COLO829 (cell line): Measurements from ENCODE around the gene ABCB7.
"Not testable (repeated sequence)": the region's sequence is repeated elsewhere in the genome, so short reads cannot be mapped to it uniquely, and the experiment has no call there.

ENCODE experiments used
- DNase-seq: peaks from one replicate; pipeline ENCODE4 v3.0.0; 2012; ENCODE audit warnings: low spot score

Gene ABCB7

DNA sequence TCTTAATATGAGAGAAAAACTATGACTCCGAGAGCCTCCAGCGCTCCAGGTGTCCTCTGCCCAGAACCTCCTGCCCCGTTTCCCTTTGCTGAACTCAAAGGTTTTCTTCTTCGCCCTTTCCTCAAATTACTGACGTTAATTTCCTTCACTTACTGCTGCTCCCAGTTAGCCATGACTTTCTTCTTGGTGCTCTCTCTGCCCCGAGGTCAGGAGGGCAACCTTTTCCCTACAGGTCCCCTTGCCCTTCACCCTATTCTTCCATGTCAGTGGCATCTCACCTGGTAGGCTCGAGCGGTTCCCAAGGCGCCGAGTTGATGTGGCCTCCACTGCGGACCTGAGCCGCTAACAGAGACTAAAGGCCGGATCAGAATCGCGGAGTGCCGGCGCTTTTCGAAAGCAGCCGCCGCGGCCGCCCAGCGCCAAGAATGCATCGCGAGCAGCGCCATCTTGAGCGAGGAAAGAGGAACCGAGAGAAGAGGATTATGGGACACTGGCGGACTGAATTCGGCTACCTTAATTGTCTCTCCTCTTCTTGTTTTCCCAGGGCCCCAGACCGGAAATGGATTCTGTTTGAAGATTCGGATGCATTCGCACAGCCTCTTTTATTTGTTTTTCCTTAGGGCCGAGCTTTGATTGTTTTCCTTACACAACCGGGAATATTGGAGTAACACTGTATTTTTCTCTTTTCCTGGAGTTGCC, at the start of gene ABCB7:
Gene ABCB7, minus strand, starts transcription at position 457 of the 699 bp plus-strand sequence. Its CDS starts 11 bp downstream, at position 446.
- DNase-seq: peak; percentile 70

DNA sequence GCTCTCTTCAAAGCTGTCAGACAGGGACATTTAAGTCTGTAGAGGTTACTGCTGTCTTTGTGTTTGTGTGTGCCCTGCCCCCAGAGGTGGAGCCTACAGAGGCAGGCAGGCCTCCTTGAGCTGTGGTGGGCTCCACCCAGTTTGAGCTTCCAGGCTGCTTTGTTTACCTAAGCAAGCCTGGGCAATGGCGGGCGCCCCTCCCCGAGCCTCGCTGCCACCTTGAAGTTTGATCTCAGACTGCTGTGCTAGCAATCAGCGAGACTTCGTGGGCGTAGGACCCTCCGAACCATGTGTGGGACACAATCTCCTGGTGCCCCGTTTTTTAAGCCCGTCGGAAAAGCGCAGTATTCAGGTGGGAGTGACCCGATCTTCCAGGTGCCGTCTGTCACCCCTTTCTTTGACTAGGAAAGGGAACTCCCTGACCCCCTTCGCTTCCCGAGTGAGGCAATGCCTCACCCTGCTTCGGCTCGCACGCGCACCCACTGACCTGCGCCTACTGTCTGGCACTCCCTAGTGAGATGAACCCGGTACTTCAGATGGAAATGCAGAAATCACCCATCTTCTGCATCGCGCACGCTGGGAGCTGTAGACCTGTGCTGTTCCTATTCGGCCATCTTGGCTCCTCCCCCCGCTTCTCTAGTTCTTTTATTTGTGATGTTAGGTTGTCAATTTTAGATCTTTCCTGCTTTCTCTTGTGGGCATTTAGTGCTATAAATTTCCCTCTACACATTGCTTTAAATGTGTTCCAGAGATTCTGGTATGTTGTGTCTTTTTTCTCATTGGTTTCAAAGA, 32.5 kb upstream of the ABCB7 start:
- DNase-seq: not testable (repeated sequence)

DNA sequence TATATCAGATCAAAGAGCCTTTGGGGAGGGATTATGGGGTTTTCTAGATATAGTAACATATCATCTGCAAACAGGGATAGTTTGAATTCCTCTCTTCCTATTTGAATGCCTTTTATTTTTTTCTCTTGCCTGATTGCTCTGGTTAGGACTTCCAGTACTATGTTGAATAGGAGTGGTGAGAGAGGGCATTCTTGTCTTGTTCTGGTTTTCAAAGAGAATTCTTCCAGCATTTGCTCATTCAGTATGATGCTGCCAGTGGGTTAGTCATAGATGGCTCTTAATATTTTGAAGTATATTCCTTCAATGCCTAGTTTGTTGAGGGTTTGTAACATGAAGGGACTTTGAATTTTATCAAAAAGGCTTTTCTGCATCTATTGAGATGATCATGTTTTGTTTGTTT, 25.6 kb upstream of the ABCB7 start:
- no peak for DNase-seq

DNA sequence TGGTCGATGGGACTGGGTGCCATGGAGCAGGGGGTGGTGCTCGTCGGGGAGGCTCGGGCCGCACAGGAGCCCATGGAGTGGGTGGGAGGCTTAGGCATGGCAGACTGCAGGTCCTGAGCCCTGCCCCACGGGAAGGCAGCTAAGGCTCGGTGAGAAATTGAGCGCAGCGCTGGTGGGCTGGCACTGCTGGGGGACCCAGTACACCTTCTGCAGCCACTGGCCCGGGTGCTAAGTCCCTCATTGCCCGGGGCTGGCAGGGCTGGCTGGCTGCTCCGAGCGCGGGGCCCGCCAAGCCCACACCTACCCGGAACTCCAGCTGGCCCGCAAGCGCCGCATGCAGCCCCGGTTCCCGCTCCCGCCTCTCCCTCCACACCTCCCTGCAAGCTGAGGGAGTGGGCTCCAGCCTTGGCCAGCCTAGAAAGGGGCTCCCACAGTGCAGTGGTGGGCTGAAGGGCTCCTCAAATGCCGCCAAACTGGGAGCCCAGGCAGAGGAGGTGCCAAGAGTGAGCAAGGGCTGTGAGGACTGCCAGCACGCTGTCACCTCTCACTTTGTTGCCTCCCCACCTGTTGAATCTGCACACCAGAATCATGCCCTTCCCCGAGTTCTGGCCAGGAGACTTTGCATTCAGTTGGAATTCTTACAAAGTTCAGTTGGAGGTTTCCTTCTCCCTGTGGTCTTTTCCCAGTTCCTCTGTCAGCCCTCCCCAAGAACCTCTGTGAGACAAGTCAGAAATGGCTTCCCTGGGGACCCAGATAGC, 23.6 kb upstream of the ABCB7 start:
- DNase-seq: not testable (repeated sequence)

DNA sequence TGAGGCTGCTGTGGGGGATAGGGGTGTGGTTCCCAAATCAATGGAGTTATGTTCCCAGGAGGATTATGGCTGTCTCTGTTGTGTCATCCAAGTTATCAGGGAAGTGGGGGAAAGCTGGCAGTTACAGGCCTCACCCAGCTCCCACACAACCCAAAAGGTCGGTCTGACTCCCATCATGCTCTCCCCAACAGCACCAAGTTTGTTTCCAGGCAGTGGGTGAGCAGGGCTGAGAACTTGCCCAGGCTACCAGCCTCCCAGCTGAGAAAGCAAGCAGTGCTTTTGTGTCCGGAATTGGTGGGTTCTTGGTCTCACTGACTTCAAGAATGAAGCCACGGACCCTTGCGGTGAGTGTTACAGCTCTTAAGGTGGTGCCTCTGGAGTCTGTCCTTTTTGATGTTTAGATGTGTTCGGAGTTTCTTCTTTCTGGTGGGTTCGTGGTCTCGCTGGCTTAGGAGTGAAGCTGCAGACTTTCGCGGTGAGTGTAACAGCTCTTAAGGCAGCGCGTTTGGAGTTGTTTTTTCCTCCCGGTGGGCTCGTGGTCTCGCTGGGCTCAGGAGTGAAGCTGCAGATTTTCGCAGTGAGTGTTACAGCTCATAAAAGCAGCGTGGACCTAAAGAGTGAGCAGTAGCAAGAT, 16.3 kb upstream of the ABCB7 start:
- DNase-seq: not testable (repeated sequence)

DNA sequence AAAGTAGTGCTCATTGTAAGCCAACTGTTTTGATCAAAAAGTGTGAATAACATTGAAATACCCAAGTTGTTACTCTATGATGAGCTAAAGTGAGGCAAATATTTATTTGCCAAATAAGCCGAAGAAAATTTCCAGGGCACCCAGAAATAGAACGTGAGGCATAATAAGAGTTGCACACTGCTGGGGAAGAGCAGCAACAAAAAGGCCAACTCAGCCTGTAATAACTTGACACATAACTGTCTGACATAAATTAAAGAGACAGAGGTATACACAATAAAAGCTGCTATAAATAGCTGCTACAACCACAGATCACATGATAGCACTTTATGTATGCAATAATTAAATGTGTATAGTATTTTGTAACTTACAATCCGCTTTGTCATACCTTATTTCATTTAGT, 2.0 kb upstream of the ABCB7 start:
- no peak for DNase-seq

DNA sequence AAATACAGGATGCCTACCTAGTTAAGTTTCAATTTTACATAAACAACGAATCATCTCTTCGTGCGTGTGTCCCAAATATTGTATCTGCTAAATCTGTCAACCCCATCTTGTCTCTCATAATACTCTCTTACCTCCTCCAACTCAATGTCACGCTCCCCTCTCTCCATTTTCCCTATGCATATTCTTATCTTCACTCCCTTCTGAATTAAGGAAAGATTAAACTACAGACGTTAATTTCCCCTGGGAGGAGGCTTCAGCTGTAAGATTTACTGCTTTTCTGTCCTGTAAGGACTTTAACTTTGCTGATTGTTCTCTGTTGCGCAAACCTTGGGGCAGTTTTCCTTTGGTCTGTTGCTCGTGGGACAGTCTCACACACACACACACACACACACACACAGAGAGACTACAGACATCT, 455 bp upstream of the ABCB7 start:
- peak; percentile 2 for DNase-seq

DNA sequence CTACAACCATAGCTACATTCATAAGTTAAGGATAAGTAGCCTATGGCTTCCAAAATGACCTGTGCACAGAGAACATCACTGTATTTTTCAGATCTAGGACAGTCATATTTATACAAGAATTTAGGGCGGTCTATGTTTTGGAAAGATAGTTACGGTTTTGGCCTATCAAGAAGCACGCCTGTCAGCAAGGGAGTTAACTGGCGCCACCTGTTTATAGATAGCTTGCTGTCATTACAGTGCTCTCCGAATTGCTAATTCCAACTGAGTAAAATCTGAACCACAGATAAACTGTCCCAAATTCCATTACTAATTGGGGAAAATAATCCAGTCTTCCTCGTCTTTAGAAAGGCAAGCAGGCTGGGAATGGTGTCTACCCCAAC, 646 bp downstream of the ABCB7 start:
- peak; percentile 0 for DNase-seq

DNA sequence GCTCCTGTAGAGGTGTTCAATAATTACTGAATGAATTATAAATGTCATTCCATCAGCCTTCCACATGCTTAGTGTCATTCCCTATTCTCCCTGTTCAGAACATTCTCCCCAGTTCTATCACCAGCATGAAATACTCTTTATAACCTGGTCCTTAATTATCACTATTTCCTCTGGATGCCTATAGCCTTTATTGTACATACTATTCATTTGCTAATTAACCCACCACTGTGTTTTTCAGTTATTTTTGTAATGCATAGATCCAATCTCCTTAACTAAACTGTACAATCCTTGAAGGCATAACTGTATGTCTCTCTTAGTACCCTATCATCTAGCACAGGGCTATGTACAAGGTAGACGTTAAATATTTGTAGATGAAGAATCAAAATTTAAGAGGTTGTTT, 1.2 kb downstream of the ABCB7 start:
- DNase-seq: no peak

DNA sequence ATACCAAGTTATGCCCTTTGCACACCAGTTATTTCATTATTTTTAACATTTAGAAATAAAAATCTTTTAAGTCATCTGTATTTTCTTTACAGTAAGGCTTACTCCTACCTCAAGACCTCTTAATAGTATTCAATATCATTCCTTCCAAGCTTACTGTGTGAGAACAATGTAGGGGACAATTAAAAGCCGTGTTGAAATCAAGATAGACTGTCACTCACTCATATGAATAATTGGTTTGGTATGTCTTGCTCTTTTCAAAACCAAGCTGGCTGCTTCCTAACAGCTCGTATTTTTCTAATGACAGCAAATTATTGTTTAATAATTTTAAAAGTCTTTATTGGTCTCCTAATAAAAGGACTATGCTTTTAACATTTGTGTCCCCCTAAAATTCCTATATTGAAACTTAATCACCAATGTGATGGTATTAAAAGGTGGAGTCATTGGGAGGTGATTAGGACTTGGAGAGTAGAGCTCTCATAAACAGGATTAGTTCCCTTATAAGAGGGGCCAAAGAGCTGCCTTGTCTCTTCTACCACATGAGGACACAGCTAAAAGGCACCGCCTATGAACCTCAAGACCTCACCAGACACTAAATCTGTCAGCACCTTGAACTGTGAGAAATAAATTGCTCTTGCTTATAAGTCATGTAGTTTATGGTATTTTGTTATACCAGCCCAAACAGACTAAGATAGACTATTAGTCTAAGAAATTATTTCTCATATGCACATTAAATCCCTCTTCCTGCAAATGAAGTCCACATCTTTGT, 4.1 kb downstream of the ABCB7 start:
- no peak for DNase-seq

DNA sequence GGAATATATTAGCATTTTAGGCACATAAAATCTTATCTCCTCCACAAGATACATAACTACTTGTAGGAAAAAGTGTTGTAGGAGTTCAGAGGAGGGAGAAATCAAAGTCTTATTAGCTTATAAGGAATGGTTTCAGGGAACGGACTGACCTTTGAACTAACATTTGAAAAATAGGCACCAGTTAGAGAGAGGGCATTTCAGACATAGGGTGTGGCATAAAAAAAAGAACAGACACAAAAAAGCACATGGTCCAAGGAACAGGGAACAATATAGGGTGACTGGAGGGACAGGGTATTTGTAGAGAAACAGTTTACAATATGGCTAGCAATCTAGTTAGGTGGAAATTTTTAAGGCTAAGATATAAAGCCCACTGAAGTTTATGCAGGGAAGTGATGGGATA, 6.4 kb downstream of the ABCB7 start:
- no peak for DNase-seq

DNA sequence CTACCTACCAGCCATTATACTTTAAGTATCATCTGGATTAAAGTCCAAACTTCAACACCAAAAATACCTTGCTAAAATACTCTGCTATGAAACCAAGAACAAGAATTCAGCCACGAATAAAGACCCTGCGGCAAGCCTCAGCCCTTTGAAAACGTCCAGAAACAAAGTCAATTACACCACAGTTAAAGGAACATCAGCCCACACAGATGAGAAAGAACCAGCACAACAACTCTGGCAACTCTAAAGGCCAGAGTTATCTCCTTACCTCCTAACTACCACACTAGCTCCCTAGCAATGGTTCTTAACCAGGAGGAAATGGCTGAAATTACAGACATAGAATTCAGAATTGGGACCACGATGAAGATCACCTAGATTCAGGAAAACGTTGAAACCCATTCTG, 23.4 kb downstream of the ABCB7 start:
- no peak for DNase-seq

DNA sequence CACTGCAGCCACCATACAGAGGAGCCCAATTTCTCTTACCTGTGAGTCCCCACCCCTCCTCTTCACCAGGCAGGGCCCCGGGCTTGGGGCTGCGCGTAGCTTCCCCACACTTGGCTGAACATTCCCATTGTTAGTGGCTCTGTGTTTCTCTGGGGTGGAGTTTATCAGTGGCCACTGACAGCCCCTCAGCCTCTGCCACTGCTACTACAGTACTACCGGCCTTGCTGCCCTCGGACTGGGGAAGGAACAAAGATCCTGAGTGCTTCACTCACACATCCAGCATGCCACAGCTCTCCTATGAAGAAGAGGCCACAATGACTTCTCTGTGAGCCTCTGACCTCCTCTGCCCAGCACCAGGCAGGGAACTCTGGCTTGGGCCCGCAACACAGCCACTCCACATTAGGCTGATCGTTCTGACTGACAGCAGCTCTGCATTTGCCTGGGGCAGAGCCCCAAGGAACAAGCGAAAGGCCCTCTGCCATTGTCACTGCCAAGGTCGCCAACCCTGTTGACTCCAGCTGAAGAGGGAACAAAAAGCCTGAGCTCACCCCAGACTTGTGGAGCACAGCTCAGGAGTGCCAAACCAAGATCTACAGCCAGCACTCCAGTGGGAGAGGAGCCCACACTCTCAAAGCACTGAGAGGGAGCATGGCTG, 24.0 kb downstream of the ABCB7 start:
- DNase-seq: no peak

DNA sequence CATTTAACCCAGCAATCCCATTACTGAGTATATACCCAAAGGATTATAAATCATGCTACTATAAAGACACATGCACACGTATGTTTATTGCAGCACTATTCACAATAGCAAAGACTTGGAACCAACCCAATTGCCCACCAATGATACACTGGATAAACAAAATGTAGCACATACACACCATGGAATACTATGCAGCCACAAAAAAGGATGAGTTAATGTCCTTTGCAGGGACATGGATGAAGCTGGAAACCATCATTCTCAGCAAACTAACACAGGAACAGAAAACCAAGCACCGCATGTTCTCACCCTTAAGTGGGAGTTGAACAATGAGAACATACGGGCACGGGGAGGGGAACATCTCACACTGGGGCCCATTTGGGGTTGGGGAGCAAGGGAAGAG, 27.0 kb downstream of the ABCB7 start:
- not testable (repeated sequence) for DNase-seq

DNA sequence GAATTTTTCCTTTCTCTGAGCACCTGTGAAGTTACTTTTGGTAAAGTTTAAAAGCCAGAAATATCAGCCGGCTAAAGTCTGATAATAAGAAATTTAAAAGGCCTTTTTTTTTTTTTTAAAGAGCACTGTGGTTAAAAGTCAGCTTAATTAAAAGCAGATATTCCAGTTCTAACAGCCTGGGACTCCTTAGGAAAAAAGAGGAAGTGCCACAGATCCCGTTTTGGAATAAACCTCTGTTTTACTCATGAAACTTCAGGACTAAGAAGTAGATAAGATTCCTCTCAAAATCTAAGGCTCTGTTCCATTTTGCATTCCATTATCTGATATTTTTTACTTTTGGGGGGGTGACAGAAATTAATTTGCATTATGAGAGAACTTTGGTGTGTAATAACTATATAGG, 37.8 kb downstream of the ABCB7 start:
- DNase-seq: no peak

DNA sequence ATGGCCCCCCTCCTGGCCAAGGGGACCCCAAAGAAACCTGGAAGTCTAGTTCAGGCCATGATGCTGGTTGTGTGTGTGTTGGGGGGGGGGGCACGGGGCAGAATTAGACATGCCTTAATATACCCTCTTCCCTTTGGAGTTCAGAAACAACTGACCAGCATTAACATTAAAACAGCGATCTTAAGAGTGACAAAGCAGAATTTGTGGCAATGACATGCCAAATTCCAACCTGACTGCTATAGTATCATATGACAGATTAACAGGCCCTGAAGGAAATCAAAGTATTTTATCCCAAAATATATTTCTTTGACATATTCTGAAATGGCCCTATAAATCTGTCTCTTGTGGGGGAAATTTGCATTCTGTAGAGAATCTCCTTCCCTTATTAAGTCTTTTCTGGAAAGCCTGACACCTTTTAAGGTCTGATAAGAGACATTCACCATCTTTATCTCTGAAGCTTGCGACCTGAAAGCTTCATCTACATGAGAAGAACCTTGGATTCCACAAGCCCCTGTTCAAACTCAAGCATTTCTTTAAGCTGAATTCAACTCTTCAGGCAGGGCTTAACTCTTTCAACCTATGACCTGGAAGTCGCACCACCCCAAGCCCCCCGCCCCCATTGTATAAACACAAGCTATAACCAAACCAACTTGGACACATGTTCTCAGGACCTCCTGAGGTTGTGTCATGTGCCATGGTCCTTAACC, 40.2 kb downstream of the ABCB7 start:
- DNase-seq: no peak

DNA sequence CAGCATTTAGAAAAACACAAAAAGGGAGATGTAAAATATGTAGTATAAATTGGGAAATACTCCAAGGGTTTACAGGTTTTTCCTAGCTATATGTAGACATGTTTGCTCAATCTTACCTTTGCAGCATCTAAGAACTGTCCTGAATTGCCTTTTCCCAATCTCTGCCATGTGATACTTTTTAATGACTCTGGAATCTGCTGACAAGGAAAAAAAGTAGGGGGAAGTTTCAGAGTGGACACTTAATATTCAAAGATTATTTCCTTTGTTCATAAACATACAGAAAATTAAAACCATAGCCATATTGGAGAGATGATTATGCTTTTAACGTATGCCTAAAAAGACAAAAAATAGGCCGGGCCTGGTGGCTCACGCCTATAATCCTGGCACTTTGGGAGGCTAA, 41.4 kb downstream of the ABCB7 start:
- no peak for DNase-seq

DNA sequence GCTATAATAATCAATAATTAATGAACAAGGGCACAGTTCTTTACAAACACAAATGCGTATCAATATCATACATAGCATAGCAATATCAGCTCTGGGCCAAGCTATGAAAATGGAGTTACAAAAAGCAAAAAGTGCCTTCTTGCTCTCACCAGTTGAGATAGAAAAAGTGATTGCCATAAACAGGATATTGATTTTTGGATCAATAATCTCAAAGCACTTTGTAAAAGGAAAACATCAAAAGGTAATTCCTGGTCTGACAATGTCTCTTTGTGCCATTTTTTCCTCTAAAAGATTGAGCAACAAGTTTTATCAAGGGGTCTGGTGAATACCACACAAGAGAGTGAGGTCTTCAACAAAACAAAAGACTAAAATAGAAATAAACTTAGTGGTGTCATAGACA, 42.4 kb downstream of the ABCB7 start:
- no peak for DNase-seq

DNA sequence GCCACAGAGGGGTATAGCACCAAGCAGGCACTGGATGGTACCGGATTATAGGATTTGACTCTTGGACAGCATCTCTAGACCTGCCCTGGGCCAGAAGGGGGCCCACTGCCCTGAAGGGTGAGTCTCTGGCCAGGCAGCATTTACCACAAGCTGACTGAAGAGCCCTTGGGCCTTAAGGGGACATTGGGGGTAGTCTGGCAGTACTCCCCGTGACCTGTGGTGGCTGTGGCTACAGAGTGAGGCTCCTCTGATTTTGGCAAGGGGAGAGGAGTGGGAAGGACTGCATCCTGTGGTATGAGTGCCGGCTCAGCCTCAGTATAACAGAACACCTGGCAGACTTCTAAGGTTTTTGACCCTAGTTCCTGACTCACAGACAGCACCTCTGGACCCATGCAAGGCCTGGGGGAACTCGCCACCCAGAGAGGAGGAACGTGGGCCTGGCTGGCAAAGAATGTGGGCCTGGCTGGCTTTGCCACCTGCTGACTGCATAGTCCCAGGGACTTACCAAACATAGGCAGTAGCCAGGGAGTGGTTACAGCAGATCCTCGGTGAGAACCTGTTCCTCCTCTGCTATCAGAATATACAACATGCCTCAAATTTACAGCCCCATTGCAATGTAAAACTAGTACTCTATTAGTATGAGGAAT, 48.1 kb downstream of the ABCB7 start:
- DNase-seq: no peak

DNA sequence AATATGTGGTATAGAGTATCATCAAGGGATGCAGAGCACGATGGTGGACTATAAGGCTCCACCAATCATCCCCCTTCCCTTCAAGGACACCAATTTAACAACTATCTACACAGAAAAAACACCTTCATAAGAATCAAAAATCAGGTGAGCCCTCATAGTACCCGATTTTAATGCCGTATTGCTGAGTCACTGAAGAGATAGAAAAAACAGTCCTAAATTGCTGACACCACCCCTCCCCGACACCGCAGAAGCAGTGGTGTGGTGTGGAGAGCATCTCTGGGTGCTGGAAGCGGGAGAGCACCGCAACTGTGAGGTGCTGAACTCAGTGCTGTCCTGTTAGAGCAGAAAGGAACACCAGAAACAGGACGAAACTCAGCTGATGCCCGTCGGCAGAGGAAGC, 49.3 kb downstream of the ABCB7 start:
- DNase-seq: no peak
